GM18858 (cell line): Measurements from ENCODE around the gene SLC39A5.
"Not testable (repeated sequence)": the region's sequence is repeated elsewhere in the genome, so short reads cannot be mapped to it uniquely, and the experiment has no call there.

Source experiments
- ATAC-seq: cut with Tn5 transposase; IDR thresholded peaks from one replicate; pipeline ENCODE4 v1.9.1; 2021; ENCODE audit not compliant: unreplicated experiment

The SLC39A5 gene

GRCh38 chr12:56243731-56244181 lies 13.9 kb downstream of the SLC39A5 start:
- no peak for ATAC-seq

GRCh38 chr12:56244494-56244893 lies 14.6 kb downstream of the SLC39A5 start:
- no peak for ATAC-seq

DNA sequence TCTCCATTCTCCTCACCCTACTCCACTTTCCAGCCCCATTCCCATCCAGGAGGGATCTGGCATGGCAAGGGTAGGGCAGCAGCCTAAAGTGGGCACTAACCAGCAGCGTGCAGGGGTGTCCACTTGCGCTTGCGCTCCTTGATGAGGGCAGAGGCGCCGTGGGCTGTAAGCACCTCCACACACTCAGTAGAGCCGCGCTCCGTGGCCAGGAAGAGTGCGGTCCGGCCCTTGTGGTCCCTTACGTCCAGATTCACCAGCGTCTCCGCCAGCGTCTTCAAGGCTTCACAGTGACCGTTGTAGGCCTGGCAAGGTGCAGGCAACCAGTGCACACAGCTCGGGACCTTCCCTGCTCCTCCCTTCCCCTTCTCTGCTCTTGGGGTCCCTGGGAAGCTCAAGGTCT lies 18.1 kb downstream of the SLC39A5 start:
- ATAC-seq = no peak

DNA sequence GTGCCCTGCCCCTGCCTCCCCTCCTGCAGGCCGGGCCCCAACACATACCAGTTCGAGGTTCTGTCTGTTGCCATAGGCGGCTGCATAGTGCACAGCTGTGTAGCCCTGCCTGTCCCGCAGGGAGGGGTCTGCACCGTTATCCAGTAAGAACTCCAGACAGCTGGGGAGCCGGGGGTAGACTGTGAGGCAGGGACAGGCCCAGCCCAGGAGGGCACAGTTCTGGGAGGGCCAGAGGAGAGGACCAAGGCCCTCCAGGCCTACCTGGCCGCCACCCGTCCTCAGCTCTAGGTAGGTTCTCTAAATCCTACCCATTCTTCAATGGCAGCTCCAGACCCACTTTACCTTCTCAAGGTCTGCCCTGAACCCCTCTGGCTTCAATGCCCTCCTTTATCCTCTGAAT lies 18.9 kb downstream of the SLC39A5 start:
- ATAC-seq = no peak

DNA sequence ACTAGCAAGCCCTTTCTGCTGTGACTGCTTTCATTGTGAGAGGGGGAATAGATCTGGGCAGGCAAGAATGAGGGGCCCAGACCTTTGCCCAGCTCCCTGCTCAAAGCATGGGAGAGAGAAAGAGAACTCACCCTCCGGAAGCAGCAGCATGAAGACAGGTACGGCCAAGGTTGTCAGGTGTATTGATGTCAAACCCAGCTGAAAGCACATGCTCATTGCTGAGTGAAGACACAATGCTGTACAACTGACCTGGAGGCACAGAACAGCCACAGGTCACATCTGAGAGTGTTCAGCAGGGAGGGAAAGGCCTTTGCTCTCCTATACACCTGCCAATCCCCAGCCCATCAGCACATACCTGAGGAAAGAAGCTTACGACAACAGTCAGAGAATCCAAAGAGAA lies 22.8 kb downstream of the SLC39A5 start:
- ATAC-seq = no peak

DNA sequence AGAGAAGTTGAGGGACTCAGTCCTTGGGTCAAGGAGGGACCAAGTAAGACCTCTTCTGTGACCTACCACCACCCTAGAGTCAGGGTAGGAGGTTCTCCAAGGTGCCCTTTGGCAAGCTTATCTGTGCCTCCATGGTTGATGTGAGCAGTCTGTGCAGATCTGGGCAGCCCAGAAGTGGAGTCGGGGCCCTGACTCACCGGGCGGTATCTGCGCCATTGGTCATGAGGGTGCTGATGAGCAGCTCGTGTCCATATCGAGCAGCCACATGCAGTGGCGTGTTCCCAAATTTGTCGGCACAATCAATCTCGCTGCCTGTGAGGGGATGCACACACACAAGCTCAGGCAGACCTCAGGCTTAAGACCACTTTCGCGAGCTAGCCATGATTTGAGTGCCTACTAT lies 23.2 kb downstream of the SLC39A5 start:
- ATAC-seq = no peak

- no peak for ATAC-seq
These were observed 25.8 kb downstream of the SLC39A5 start for GRCh38 chr12:56255671-56256070.

DNA sequence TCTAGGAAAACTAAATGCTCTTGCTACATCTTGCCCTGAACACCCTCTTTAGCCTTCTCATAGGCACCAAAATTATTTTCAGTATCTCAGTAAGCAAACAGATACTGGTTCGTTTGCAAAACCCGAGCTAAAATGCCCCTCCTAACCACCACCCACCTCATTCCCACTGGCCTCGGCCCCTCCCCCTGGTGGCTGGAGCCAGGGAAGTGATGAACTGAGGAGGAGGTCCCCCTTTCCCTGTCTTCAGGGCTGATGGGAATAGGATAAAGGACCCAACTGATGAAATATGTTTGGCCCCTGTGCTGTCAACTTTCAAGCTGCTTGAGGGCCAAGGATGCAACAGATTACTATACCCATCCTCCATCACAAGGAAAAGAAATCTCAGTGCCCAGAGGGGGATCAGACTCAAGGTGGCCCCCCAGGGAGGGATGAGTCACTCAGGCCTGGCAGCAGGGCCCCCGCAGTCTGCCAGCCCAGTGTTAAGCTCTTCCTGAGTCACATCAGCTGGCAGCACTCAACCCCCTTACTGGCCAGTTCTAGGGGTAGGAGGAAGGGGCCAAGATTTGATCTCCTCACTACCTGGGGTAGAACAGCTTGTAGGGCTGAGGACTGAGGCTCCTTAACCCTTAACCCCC lies 26.6 kb downstream of the SLC39A5 start:
- ATAC-seq = no peak

DNA sequence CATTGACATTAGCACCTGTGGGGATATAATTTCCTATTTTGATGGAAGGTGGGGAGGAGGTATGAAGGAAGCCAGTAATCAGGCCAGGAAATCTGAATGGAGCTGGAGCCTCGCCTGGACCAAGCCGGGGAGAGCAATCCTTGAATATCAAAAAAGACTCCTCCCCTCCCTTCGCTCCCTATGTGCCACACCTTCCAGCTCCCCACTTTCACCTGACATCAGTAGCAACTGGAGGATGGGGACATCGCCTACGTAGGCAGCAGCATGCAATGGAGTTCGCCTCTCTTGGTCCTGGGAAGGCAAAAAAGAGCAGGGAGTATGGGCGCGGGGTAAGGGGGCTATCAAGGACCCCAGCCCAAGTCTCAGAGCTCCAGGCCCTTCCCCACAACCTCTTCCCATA lies 27.2 kb downstream of the SLC39A5 start:
- no peak for ATAC-seq

- ATAC-seq = no peak
These were observed 27.7 kb downstream of the SLC39A5 start for GRCh38 chr12:56257491-56258067.

GRCh38 chr12:56258068-56258819 lies 28.4 kb downstream of the SLC39A5 start, which contains the start of gene ANKRD52:
ANKRD52 (minus strand) TSS chr12:56258384; CDS start chr12:56258269, 115 bp downstream.
- peak; percentile 80 for ATAC-seq

DNA sequence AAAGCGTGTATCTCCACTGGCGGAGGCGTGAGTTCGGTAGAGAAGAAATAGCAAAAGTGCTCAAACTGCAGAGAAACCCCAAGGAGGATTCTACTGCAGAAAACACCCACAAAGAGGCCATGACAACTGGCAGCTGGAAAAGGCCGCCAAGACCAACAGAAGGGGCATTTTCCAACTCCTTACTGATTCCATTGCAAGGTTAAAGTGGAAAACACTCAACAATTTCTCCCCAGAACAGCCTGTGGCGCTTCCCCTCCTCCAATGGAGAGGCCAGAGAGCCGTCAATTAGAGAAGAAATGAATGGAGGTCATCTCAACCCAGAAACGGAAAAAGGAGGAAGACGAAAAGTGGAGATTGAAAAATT lies 29.0 kb downstream of the SLC39A5 start:
- ATAC-seq = no peak

DNA sequence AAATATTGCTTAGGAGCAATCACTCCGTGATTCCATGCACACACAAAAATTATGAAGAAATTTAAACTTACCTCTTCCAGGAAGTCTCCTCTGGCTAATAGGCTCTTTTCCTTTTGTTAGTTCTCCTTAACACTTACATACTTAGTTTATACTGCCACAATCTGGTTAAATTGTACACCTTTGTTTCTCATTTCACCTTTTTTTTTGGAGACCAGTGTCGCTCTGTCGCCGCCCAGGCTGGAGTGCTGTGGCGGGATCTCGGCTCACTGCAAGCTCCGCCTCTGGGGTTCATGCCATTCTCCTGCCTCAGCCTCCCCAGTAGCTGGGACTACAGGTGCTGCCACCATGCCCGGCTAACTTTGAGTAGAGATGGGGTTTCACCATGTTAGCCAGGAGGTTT lies 30.5 kb downstream of the SLC39A5 start:
- ATAC-seq = no peak

- ATAC-seq = no peak
These were observed 31.1 kb downstream of the SLC39A5 start for GRCh38 chr12:56260921-56261320.

DNA sequence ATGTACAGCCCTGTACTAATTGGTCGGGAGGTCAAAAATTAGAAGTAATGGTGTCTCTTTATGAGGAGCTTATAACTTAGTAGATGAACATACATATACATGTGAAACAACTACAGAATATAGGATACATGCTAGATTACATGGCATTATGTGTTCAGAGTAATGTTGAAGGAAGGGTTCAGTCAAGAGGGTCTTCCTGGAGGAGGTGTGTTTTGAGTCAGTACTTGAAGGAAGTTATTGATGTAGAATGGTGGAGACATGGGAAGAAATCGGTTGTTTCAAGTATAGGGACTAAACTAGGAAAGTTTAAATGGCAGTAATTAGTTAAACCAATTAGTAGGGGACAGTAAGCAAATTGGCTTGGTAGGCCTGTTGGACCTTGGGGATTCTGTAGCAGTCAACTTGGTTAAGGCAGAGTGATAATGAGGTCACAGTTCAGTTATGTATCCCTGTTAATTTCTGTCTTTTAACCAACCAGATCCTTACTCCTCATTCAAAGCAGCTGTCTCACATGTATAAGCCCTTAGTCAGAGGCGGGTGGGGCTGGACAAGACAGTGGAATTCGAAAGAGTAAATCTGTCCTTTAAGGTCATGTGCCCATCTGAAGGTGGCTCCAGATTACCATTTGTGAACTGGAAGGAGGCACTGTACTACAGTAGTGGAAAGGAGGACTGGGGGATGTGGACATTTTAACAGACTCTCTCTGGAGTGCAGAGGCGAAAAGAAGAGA lies 31.8 kb downstream of the SLC39A5 start:
- ATAC-seq = no peak

- not testable (repeated sequence) for ATAC-seq
These were observed 33.1 kb downstream of the SLC39A5 start for GRCh38 chr12:56262955-56263354.

DNA sequence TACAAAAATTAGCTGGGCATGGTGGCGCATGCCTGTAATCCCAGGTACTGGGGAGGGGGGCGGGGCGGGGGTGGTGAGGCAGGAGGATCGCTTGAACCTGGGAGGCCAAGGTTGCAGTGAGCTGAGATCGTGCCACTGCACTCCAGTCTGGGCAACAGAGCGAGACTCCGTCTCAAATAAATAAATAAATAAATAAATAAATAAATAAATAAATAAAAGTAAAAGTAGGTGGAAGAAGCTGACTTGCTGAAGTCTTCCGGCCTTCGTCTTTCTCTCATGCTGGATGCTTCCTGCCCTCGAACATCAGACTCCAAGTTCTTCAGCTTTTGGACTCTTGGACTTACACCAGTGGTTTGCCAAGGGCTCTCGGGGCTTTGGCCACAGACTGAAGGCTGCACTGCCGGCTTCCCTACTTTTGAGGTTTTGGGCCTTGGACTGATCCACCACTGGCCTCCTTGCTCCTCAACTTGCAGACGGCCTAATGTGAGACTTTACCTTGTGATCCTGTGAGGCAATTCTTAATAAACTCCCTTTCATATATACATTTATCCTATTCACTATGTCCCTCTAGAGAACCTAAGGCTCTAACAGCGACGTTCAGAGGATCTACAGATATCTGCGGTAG lies 36.3 kb downstream of the SLC39A5 start:
- ATAC-seq = not testable (repeated sequence)

DNA sequence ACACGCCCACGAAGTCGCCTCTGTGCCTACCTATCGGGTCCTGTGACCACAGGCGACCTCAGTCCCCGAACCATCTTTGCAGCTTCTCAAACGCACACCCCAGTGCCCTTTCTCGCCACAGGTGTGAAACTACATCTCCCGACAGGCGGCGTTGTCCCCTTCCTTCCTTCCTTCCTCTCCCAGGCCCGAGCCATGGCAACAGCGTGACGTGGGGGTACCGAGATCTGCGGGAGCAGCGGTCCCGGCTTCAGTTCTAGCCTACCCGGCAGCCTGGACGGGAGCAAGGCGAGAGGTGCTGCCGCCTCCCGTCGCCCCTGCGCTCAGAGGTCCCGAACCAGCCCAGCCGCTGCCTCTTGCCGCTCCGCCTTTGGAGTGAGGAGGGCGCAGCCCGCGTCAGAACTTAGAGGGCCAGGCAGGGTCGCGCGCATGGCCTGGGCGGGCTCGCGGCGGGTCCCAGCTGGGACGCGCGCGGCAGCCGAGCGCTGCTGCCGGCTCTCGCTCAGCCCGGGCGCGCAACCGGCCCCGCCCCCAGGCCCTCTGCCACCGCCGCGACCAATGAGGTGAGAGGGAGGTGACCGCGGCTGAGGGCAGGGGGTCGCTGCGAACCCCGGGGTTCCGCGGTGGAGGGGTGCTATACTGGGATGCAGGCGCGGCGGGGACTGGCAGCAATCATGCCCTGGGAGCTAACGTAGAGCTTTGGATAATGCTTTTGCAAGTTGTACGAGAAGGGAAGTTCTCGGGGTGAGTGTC lies 37.0 kb downstream of the SLC39A5 start, which contains the start of gene COQ10A:
COQ10A (plus strand) TSS at position 250 of the 750 bp plus-strand sequence; CDS start at position 427, 177 bp downstream.
- ATAC-seq = peak; percentile 77

- ATAC-seq = no peak
These were observed 37.7 kb downstream of the SLC39A5 start for GRCh38 chr12:56267443-56268071.

DNA sequence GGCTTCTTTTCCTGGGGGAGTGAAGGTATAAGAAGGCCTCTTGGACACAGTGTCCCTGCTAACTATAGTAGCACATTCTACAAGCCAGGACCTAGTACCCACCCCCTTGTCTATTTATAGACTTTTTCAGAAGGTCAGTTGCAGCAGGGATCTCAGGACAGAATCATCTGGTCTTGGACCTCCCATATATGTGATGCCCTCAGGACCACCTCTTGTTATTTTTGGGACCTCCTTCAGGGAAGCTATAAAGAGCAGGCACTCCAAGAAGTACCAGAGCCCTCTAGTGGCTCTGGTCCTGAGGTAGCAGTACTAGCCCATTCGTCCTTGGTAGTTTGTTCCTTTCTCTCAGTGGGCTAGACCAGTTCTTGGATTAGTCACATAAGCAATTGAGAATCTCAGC lies 41.2 kb downstream of the SLC39A5 start:
- no peak for ATAC-seq
